GM12878 (cell line): ENCODE results near the gene L3MBTL1. TPM values are rescaled to one million over a fixed set of nuclear protein-coding genes. Genes with fewer than 3 reads are reported as not detected.

Source experiments
- ATAC-seq: fragments of 200-7000 bp; cut with Tn5 transposase; 3 replicates; pipeline ENCODE4 v1.9.1; 2020; ENCODE audit warnings: mild to moderate bottlenecking, moderate library complexity
- Bru-seq: library from RNA; stranded (reverse); fragments of 400-500 nt; gene quantifications from one replicate; lab custom pipeline; 2021; lab: Mats Ljungman, UMichigan
- BruChase-seq, 2 experiments: library from RNA; stranded (reverse); fragments of 400-500 nt; gene quantifications; one replicate each; lab custom pipeline; 2021; lab: Mats Ljungman, UMichigan
- BruUV-seq: library from RNA; stranded (reverse); fragments of 400-500 nt; replicated peaks from 2 replicates; lab custom pipeline; 2021; lab: Mats Ljungman, UMichigan
- CTCF ChIA-PET: fragments of 300-600 bp; sonication (Branson Sonifier 250); formaldehyde crosslinking; extraction: SDS; loops from one replicate; lab custom pipeline; 2021; ENCODE audit warnings: inconsistent platforms; lab: Yijun Ruan, JAX
- POLR2A ChIA-PET: fragments of 350-600 bp; formaldehyde crosslinking; extraction: SDS; loops from one replicate; lab custom pipeline; 2021; ENCODE audit warnings: inconsistent platforms; lab: Charles Lee
- RAD21 ChIA-PET: fragments of 300-600 bp; sonication (Branson Sonifier 250); formaldehyde crosslinking; loops from one replicate; lab custom pipeline; 2023; ENCODE audit warnings: antibody characterized with exemption; ENCODE audit not compliant: unreplicated experiment; lab: Charles Lee
- SMC1A ChIA-PET: fragments of 300-600 bp; sonication (Branson Sonifier 250); formaldehyde crosslinking; loops from one replicate; lab custom pipeline; 2023; ENCODE audit not compliant: unreplicated experiment, uncharacterized antibody; lab: Charles Lee
- DNase-seq: peaks from one replicate; pipeline ENCODE4 v3.0.0-alpha.2; 2011; ENCODE audit warnings: low read depth, low spot score
- FAIRE-seq: peaks from 3 replicates; lab custom pipeline; 2011; peaks lifted over from hg19 to GRCh38; lab: Jason Lieb, UNC
- H2AFZ ChIP-seq: 2 replicates; pipeline ENCODE4 v1.6.0; 2011; ENCODE audit warnings: low read depth, low read length, control low read depth; ENCODE audit not compliant: control insufficient read depth
- H3K27ac ChIP-seq: 2 replicates; pipeline ENCODE4 v1.5.1; 2011; ENCODE audit warnings: control low read depth; ENCODE audit not compliant: control insufficient read depth, insufficient read depth
- H3K27me3 ChIP-seq, 2 experiments: replicated peaks in 1 of 2; 2 replicates each; pipeline versions ENCODE4 v1.6.0 to v1.6.1; 2011; ENCODE audit warnings: low read length in 1 of 2; ENCODE audit not compliant: control insufficient read depth in 2 of 2, insufficient read depth in 2 of 2
- H3K36me3 ChIP-seq, 2 experiments: 2 replicates each; pipeline ENCODE4 v1.5.1; 2011; ENCODE audit warnings: low read length in 1 of 2; ENCODE audit not compliant: control insufficient read depth in 2 of 2, insufficient read depth in 2 of 2
- H3K4me1 ChIP-seq: 2 replicates; pipeline ENCODE4 v1.6.1; 2011; ENCODE audit warnings: mild to moderate bottlenecking, low read length, moderate library complexity, mixed read lengths; ENCODE audit not compliant: control insufficient read depth, insufficient read depth
- H3K4me2 ChIP-seq: 2 replicates; pipeline ENCODE4 v1.6.0; 2011; ENCODE audit warnings: control low read depth; ENCODE audit not compliant: control insufficient read depth, insufficient read depth
- H3K4me3 ChIP-seq: fragments of 200-600 bp; sonication (generic); 2 replicates; pipeline ENCODE4 v1.5.1; 2016
- H3K79me2 ChIP-seq: 2 replicates; pipeline ENCODE4 v1.6.0; 2011; ENCODE audit warnings: low read length; ENCODE audit not compliant: control insufficient read depth, insufficient read depth
- H3K9ac ChIP-seq: 2 replicates; pipeline ENCODE4 v1.8.0; 2011; ENCODE audit warnings: low read length, control low read depth, mixed read lengths; ENCODE audit not compliant: control insufficient read depth, insufficient read depth
- H3K9me3 ChIP-seq: replicated peaks from 3 replicates; pipeline ENCODE4 v1.5.1; 2011; ENCODE audit warnings: mild to moderate bottlenecking, low read length; ENCODE audit not compliant: control insufficient read depth, insufficient read depth
- H4K20me1 ChIP-seq: 2 replicates; pipeline ENCODE4 v1.6.0; 2011; ENCODE audit not compliant: control insufficient read depth, insufficient read depth
- HDAC6 ChIP-seq: fragments of 200-600 bp; sonication (generic); IDR thresholded peaks from one replicate; pipeline ENCODE4 v1.8.0; 2017; ENCODE audit warnings: antibody characterized with exemption; ENCODE audit not compliant: unreplicated experiment
- POLR2A ChIP-seq: IDR thresholded peaks from 2 replicates; pipeline ENCODE4 v1.6.1; 2011; ENCODE audit warnings: low read depth, mild to moderate bottlenecking, low read length
- SUZ12 ChIP-seq: fragments of 200-600 bp; sonication (generic); IDR thresholded peaks from one replicate; pipeline ENCODE4 v1.6.1; 2018; ENCODE audit warnings: antibody characterized with exemption, mild to moderate bottlenecking; ENCODE audit not compliant: unreplicated experiment
- WGBS: methylation state at CpG from one replicate; pipeline ENCODE4 v1.1.6; 2016; ENCODE audit warnings: low lambda C conversion rate; ENCODE audit not compliant: insufficient replicate concordance, insufficient coverage; ENCODE audit errors: missing lambda C conversion rate; 5-methylcytosine and 5-hydroxymethylcytosine counted together
- in situ Hi-C: fragments of 300-500 bp; cut with MboI; formaldehyde crosslinking; loops from 9 replicates; pipeline ENCODE4 v1.14.3; 2018; ENCODE audit warnings: mixed read lengths
- intact Hi-C: fragments of 100-400 bp; cut with micrococcal nuclease; formaldehyde crosslinking; loops from one replicate; pipeline ENCODE4 v1.14.2; 2022; ENCODE audit not compliant: unreplicated experiment
- long read RNA-seq, 2 experiments: library from polyadenylated mRNA; unstranded; transcript quantifications; one replicate each; pipeline ENCODE4 v2.0.0, GENCODE V29; 2019 to 2020
- polyA minus RNA-seq, 3 experiments: library from RNA; depleted of rRNA, polyadenylated mRNA; stranded (reverse); fragments of >200 nt; gene quantifications; 2 replicates each; pipeline ENCODE4 v1.2.3, GENCODE V29; 2011
- polyA plus RNA-seq, 11 experiments: library from polyadenylated mRNA; depleted of rRNA in 4 of 11; unstranded in 6 of 11; stranded (reverse) in 5 of 11; fragments of >200 nt; fragmentation: Nextera tagmentation in 4 of 11; fragmentation: Illumina TruSeq in 1 of 11; extraction: Ambion mirVana in 4 of 11; extraction: Trizol in 1 of 11; gene quantifications; 1 replicate in 1 of 11; 2 replicates in 10 of 11; pipeline versions ENCODE4 v1.2.1 to v1.2.3, GENCODE V29; 2011 to 2016; ENCODE audit warnings: inconsistent platforms in 2 of 11, missing spikeins in 2 of 11, low read depth in 1 of 11
- total RNA-seq, 4 experiments: library from RNA; depleted of rRNA in 3 of 4; stranded (reverse); fragments of >200 nt in 3 of 4; fragmentation: Illumina TruSeq in 1 of 4; extraction: Trizol in 1 of 4; gene quantifications; 2 replicates each; pipeline versions ENCODE4 v1.2.1 to v1.2.3, GENCODE V29; 2013 to 2021

The L3MBTL1 gene
- 80.7 and 90.8 TPM in 2 replicates for total RNA-seq (2013; cell fraction: nucleolus; rRNA removed)
- total RNA-seq (2014; rRNA removed): 4.3 and 4.7 TPM in 2 replicates
- 3.8 and 4.0 TPM in 2 replicates for total RNA-seq (2014; rRNA removed; fragmentation: Illumina TruSeq; extraction: Trizol)
- 5.6 and 6.6 TPM in 2 replicates for total RNA-seq (2021)
- 3.7 TPM for polyA plus RNA-seq (2011; ENCODE audit: low read depth)
- polyA plus RNA-seq (2011; rRNA removed): 5.8 and 6.5 TPM in 2 replicates
- polyA plus RNA-seq (2011; cell fraction: cytosol; rRNA removed): 3.9 and 4.4 TPM in 2 replicates
- 49.6 and 53.1 TPM in 2 replicates for polyA plus RNA-seq (2011; cell fraction: nucleus; rRNA removed)
- polyA plus RNA-seq (2012): 5.4 and 5.5 TPM in 2 replicates
- polyA plus RNA-seq (2014; fragmentation: Illumina TruSeq; extraction: Trizol): 3.5 and 4.0 TPM in 2 replicates
- polyA plus RNA-seq (2014; fragmentation: Nextera tagmentation; extraction: Ambion mirVana): under 1 TPM; 0.56 to 0.77 TPM
- 5.4 and 6.0 TPM in 2 replicates for polyA plus RNA-seq (2014; rRNA removed)
- 1 to 10 TPM; 2.7 to 3.9 TPM for polyA plus RNA-seq (2016; fragmentation: Nextera tagmentation; extraction: Ambion mirVana)
- polyA minus RNA-seq (2011; rRNA and poly(A)+ RNA removed): 11.2 and 18.2 TPM in 2 replicates
- 1.2 and 3.6 TPM in 2 replicates for polyA minus RNA-seq (2011; cell fraction: cytosol; rRNA and poly(A)+ RNA removed)
- 22.0 and 42.3 TPM in 2 replicates for polyA minus RNA-seq (2011; cell fraction: nucleus; rRNA and poly(A)+ RNA removed)
- percentile 61 among the genes with signal in this experiment for Bru-seq, nascent RNA
- BruChase-seq, experiment 1, labeled RNA remaining after a 6-hour chase: percentile 64 among the genes with signal in this experiment
- BruChase-seq, experiment 2, labeled RNA remaining after a 2-hour chase: percentile 67 among the genes with signal in this experiment
- long read RNA-seq, experiment 1, partial matches to known transcripts: 0 of 1 reads
- long read RNA-seq, experiment 1, other reads (novel, unspliced or antisense): 1 of 1 reads
- long read RNA-seq, experiment 2, partial matches to known transcripts: 0 of 1 reads
- long read RNA-seq, experiment 2, other reads (novel, unspliced or antisense): 0 of 1 reads

DNA sequence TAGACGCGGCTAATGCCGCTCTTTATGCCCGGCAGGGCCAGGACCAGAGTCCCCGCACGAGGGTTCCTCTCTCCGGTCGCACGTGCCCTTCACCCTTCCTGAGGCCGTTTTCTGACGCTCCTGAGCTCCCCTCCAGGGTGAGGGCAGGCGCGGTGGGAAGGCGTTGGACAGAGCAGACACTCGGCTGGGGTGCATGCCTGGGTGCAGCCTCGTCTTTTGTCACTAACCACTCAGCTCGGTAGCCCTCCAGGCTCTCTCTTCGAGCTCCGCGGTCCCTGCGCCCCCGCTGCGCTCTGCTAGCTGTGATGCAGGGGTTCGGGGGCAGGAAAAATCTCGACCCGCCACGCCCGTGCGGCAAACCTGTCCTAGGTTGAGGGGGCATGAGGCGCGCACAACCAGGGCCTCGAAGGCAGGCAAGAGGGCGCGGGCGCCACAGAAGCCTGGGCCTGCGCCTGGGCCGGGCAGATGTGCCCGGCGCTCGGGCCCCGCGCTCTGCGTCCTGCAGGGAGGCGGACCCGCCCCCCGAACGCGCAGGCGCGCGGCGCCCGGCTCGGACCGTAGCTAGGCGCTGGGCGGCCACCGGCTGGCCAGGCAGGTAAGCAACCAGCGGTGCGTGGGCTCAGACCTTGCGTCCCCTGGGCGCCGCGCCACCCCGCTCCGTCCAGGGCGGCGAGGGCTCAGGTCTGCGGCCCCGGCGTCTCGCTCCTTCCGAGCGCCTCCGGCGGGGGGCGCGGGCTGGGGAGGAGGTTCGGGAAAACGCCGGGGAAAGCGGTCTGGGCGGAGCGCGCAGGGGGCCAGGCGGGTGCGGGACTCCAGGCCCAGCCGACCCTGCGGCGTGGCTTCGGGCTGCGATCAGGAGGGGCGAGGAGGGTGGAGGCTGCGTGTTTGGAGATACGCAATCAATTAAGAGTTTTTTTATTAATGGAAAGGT, at the start of gene L3MBTL1:
TSS of gene L3MBTL1 (plus strand) at position 548 of the 931 bp plus-strand sequence. CDS start 5,807 bp downstream, outside the sequence.
- ChIA-PET CTCF (interaction anchor here (0.6 kb wide), 1 partner anchor 341 kb away, joined by 3 read pairs; no protein-coding TSS in a partner anchor), SMC1A (no interaction called here), RAD21 (no interaction called here)
- H3K9ac ChIP-seq: no peak within 1 kb of the TSS
- no peaks in the 10 kb centered on the region for H3K36me3 ChIP-seq
- no peaks in the 10 kb centered on the region for H3K4me1 ChIP-seq
- no peak within 1 kb of the TSS for H3K27ac ChIP-seq
- peak; percentile 88 for ATAC-seq
- H4K20me1 ChIP-seq: no peaks in the 10 kb centered on the region
- intact Hi-C loops: no loop called here
- TF ChIP-seq HDAC6: peak; percentile 56
- TF ChIP-seq POLR2A: no peak
- peak; percentile 92 for TF ChIP-seq SUZ12
- TF ChIP-seq, all 136 proteins: peak for 2
- Histone ChIP-seq H3K27me3 (peaks cover 3 to 12% of the 10 kb centered on the region in 2 experiments; a peak in 3 of 4 replicates), H2AFZ (no peak within 1 kb of the TSS; the same call in 1 of the 2 replicates), H3K79me2 (no peaks in the 10 kb centered on the region), H3K4me3 (peak within 1 kb of the TSS; percentile 45; the same call in 1 of the 2 replicates), H3K9me3 (no peaks in the 10 kb centered on the region), H3K4me2 (peak within 1 kb of the TSS; percentile 17)
- FAIRE-seq (no peak), DNase-seq (no peak)
- POLR2A ChIA-PET: no interaction called here
- 24% methylated on average over 79 of the region's 95 CpGs for whole genome bisulfite sequencing
- in situ Hi-C loops: no loop called here
- no TSS peak for BruUV-seq
